Gastroesophageal sphincter (tissue), 4 donors: Measurements from ENCODE around the gene RPGRIP1. TPM values are rescaled to one million over a fixed set of nuclear protein-coding genes. Genes with fewer than 3 reads are reported as not detected.
A peak's percentile ranks its signal among the peaks of the same experiment; 100 is the strongest.

Experiments used
- ATAC-seq: fragments of 150-250 bp; one replicate; pipeline ENCODE4 v1.9.1; 2016; ENCODE audit warnings: mild to moderate bottlenecking, moderate library complexity
- H3K27ac ChIP-seq, 4 donors: fragments of 200-600 bp; sonication (generic) in 3 of 4; 1 replicate in 3 of 4; 2 replicates in 1 of 4; pipeline ENCODE4 v1.5.1; 2016 to 2019
- H3K27me3 ChIP-seq: fragments of 200-600 bp; sonication (generic); one replicate; pipeline ENCODE4 v1.5.1; 2019
- H3K36me3 ChIP-seq, 2 donors: fragments of 200-600 bp; sonication (generic); one replicate each; pipeline ENCODE4 v1.5.1; 2019; ENCODE audit warnings: control low read depth in 1 of 2
- H3K4me1 ChIP-seq, 3 donors: fragments of 200-600 bp; sonication (generic); 1 replicate in 2 of 3; 2 replicates in 1 of 3; pipeline ENCODE4 v1.5.1; 2016 to 2019; ENCODE audit warnings: control low read depth in 2 of 3
- H3K4me3 ChIP-seq, 2 donors: fragments of 200-600 bp; sonication (generic); one replicate each; pipeline ENCODE4 v1.5.1; 2019; ENCODE audit warnings: mild to moderate bottlenecking in 1 of 2, moderate library complexity in 1 of 2
- H3K9me3 ChIP-seq, 3 donors: fragments of 200-600 bp; sonication (generic); one replicate each; pipeline ENCODE4 v1.5.1; 2017 to 2019; ENCODE audit warnings: control low read depth in 2 of 3
- EP300 ChIP-seq: sonication (generic); formaldehyde crosslinking; IDR thresholded peaks from one replicate; pipeline ENCODE4 v1.6.1; 2017; ENCODE audit warnings: antibody characterized with exemption, mild to moderate bottlenecking
- POLR2A ChIP-seq, 2 donors: fragments of 450-650 bp; IDR thresholded peaks; one replicate each; pipeline ENCODE4 v1.6.1; 2017; ENCODE audit warnings: antibody characterized with exemption in 2 of 2, mild to moderate bottlenecking in 2 of 2, moderate library complexity in 1 of 2
- POLR2AphosphoS5 ChIP-seq: sonication (generic); formaldehyde crosslinking; IDR thresholded peaks from one replicate; pipeline ENCODE4 v1.6.1; 2017; ENCODE audit warnings: antibody characterized with exemption
- WGBS, 2 donors: methylation state at CpG; one replicate each; pipeline ENCODE4 v1.1.5; 2018; ENCODE audit warnings: low coverage in 1 of 2; 5-methylcytosine and 5-hydroxymethylcytosine counted together
- total RNA-seq, 4 donors: library from RNA; depleted of rRNA; stranded (reverse); fragments of >200 nt; gene quantifications; one replicate each; pipeline ENCODE4 v1.1.0, GENCODE V29; 2016
- TF ChIP-seq, protein P1 (sequence below), 4 experiments: fragments of 200-600 bp in 2 of 4; fragments of 450-650 bp in 2 of 4; sonication (generic) in 1 of 4; IDR thresholded peaks; one replicate each; pipeline ENCODE4 v1.5.1; 2017 to 2019; ENCODE audit warnings: antibody characterized with exemption in 4 of 4, mild to moderate bottlenecking in 2 of 4, moderate library complexity in 2 of 4

The RPGRIP1 gene
- under 1 TPM in 3 of 4 donors, not detected in 1; 0.13 to 0.62 (median 0.23) TPM for total RNA-seq

DNA sequence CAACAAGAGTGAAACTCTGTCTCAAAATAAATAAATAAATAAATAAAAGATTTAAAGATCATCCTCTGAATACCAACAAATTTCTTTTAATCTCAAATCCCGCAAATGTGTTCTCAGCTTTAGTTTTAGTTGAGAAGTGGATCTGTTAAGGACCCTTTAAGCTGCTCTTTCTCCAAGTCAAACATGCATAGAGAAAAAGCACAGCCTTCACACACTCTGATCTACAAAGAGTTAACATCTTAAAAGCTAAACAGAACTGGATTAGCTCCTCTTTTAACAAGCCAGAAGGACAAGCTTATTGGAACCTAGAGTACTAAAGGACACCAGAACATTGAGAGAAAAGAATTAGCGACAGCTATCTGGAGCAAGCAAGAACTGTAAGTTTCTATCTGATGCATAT, at the start of gene RPGRIP1:
RPGRIP1 (plus strand) TSS at position 301 of the 400 bp plus-strand sequence. CDS start 7,894 bp downstream, outside the sequence.
- no peaks in the 10 kb centered on the region for H3K9me3 ChIP-seq
- no peaks in the 10 kb centered on the region for H3K4me1 ChIP-seq
- WGBS, 2 donors: 80 to 85% methylated on average over 2 of the region's 2 CpGs
- TF ChIP-seq EP300: no peak
- no peak for TF ChIP-seq POLR2AphosphoS5
- no peak for TF ChIP-seq POLR2A (IDR thresholded peaks at IDR 0.05)
- TF ChIP-seq, protein P1, sequence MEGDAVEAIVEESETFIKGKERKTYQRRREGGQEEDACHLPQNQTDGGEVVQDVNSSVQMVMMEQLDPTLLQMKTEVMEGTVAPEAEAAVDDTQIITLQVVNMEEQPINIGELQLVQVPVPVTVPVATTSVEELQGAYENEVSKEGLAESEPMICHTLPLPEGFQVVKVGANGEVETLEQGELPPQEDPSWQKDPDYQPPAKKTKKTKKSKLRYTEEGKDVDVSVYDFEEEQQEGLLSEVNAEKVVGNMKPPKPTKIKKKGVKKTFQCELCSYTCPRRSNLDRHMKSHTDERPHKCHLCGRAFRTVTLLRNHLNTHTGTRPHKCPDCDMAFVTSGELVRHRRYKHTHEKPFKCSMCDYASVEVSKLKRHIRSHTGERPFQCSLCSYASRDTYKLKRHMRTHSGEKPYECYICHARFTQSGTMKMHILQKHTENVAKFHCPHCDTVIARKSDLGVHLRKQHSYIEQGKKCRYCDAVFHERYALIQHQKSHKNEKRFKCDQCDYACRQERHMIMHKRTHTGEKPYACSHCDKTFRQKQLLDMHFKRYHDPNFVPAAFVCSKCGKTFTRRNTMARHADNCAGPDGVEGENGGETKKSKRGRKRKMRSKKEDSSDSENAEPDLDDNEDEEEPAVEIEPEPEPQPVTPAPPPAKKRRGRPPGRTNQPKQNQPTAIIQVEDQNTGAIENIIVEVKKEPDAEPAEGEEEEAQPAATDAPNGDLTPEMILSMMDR (IDR thresholded peaks at IDR 0.05): no peak
- no peak for ATAC-seq
- H3K27ac ChIP-seq: no peak within 1 kb of the TSS
- no peaks in the 10 kb centered on the region for H3K36me3 ChIP-seq
- no peak within 1 kb of the TSS for H3K4me3 ChIP-seq
- no peaks in the 10 kb centered on the region for H3K27me3 ChIP-seq

GRCh38 chr14:21231020-21231652, 48.7 kb upstream of the RPGRIP1 start:
- H3K36me3 ChIP-seq: peaks cover 5 to 74% of the 10 kb centered on the region in 2 donors
- H3K4me3 ChIP-seq: no peak overlapping the region
- no peaks in the 10 kb centered on the region for H3K27me3 ChIP-seq
- WGBS, 2 donors: 74 to 83% methylated on average over 10 to 13 of the region's 14 CpGs
- peaks cover 8 to 61% (median 11%) of the 10 kb centered on the region in 3 donors for H3K4me1 ChIP-seq
- TF ChIP-seq POLR2A (IDR thresholded peaks at IDR 0.05) (no peak), EP300 (no peak), POLR2AphosphoS5 (no peak)
- TF ChIP-seq, protein P1 (IDR thresholded peaks at IDR 0.05): no peak
- ATAC-seq: no peak
- H3K27ac ChIP-seq: no peak overlapping the region
- no peaks in the 10 kb centered on the region for H3K9me3 ChIP-seq

GRCh38 chr14:21233457-21234076, 46.3 kb upstream of the RPGRIP1 start:
- Histone ChIP-seq H3K4me3 (no peak overlapping the region), H3K27ac (no peak overlapping the region), H3K36me3 (peaks cover 5 to 52% of the 10 kb centered on the region in 2 donors), H3K4me1 (peaks cover 16 to 75% (median 22%) of the 10 kb centered on the region in 3 donors), H3K9me3 (no peaks in the 10 kb centered on the region), H3K27me3 (no peaks in the 10 kb centered on the region)
- no peak for ATAC-seq
- WGBS, 2 donors: 37 to 52% methylated on average over 7 to 8 of the region's 8 CpGs
- no peak for TF ChIP-seq POLR2AphosphoS5
- TF ChIP-seq POLR2A (IDR thresholded peaks at IDR 0.05): no peak
- TF ChIP-seq, protein P1 (IDR thresholded peaks at IDR 0.05): peak in 3 of 4 experiments; percentile 16 to 41 (median 17)

DNA sequence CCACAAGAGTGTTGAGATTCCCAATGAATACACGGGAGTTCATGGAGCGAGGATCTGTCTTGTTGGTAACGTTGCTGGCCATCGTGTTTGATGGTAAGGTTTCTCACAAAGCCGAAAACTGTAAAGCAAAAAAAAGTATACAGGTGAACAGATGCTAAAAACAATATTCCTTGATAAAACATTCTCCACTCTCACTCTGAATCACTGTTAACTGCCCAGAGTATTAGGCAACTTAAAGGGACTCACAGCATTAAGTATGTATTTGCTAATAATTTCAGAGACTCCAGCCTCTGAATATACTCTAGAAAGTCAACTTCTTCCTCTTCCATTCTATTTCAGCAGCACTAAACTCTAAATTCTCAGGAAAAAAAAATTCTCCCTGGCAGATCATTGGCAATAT, 45.8 kb upstream of the RPGRIP1 start:
- Histone ChIP-seq H3K27ac (no peak overlapping the region), H3K36me3 (peaks cover 5 to 52% of the 10 kb centered on the region in 2 donors), H3K4me1 (peaks cover 16 to 81% (median 22%) of the 10 kb centered on the region in 3 donors), H3K27me3 (no peaks in the 10 kb centered on the region), H3K9me3 (no peaks in the 10 kb centered on the region), H3K4me3 (no peak overlapping the region)
- TF ChIP-seq POLR2A (IDR thresholded peaks at IDR 0.05) (no peak), POLR2AphosphoS5 (no peak), EP300 (no peak)
- TF ChIP-seq, protein P1 (IDR thresholded peaks at IDR 0.05): no peak
- 61 to 81% methylated on average over 4 to 5 of the region's 5 CpGs for WGBS, 2 donors
- ATAC-seq: no peak
